KOPT-K1 (cell line): ENCODE data around the gene RAB11FIP3.
"Not testable (repeated sequence)": the region's sequence is repeated elsewhere in the genome, so short reads cannot be mapped to it uniquely, and the experiment has no call there.

Experiments
- H3K27ac ChIP-seq: fragments of 200-600 bp; sonication (generic); 2 replicates; pipeline ENCODE4 v1.5.1; 2016; ENCODE audit warnings: antibody characterized with exemption, mild to moderate bottlenecking, low read depth, low read length; ENCODE audit not compliant: poor library complexity, severe bottlenecking
- H3K36me3 ChIP-seq: fragments of 200-600 bp; sonication (generic); 2 replicates; pipeline ENCODE4 v1.5.1; 2017; ENCODE audit warnings: antibody characterized with exemption, mild to moderate bottlenecking, low read length, moderate library complexity; ENCODE audit not compliant: insufficient read depth
- H3K9me3 ChIP-seq: fragments of 200-600 bp; sonication (generic); 2 replicates; pipeline ENCODE4 v1.5.1; 2017; ENCODE audit warnings: antibody characterized with exemption, low read length, mild to moderate bottlenecking; ENCODE audit not compliant: insufficient read depth, poor library complexity, severe bottlenecking

RAB11FIP3 gene

GRCh38 chr16:457732-458400, 32.4 kb downstream of the RAB11FIP3 start:
- H3K36me3 ChIP-seq = peaks cover 6% of the 10 kb centered on the region; the same call in 1 of the 2 replicates
- H3K9me3 ChIP-seq = no peaks in the 10 kb centered on the region
- no peak overlapping the region for H3K27ac ChIP-seq

GRCh38 chr16:459761-460160, 34.3 kb downstream of the RAB11FIP3 start:
- Histone ChIP-seq H3K36me3 (peaks cover 17% of the 10 kb centered on the region; the same call in 1 of the 2 replicates), H3K9me3 (no peaks in the 10 kb centered on the region), H3K27ac (no peak overlapping the region)

- Histone ChIP-seq H3K9me3 (no peaks in the 10 kb centered on the region), H3K36me3 (peaks cover 17% of the 10 kb centered on the region; the same call in 1 of the 2 replicates), H3K27ac (no peak overlapping the region)
Measured at GRCh38 chr16:460787-461186, 35.3 kb downstream of the RAB11FIP3 start.

GRCh38 chr16:463071-463470, 37.6 kb downstream of the RAB11FIP3 start:
- H3K27ac ChIP-seq = no peak overlapping the region
- H3K36me3 ChIP-seq = peaks cover 17% of the 10 kb centered on the region; the same call in 1 of the 2 replicates
- H3K9me3 ChIP-seq = no peaks in the 10 kb centered on the region

- H3K36me3 ChIP-seq = peaks cover 24% of the 10 kb centered on the region; the same call in 1 of the 2 replicates
- H3K9me3 ChIP-seq = no peaks in the 10 kb centered on the region
- no peak overlapping the region for H3K27ac ChIP-seq
Measured at GRCh38 chr16:466651-467050, 41.2 kb downstream of the RAB11FIP3 start.

GRCh38 chr16:467249-467871, 41.9 kb downstream of the RAB11FIP3 start:
- peaks cover 23% of the 10 kb centered on the region; the same call in 1 of the 2 replicates for H3K36me3 ChIP-seq
- not testable (repeated sequence) for H3K9me3 ChIP-seq, H3K27ac ChIP-seq

- Histone ChIP-seq H3K27ac (no peak overlapping the region), H3K36me3 (peaks cover 14% of the 10 kb centered on the region; the same call in 1 of the 2 replicates), H3K9me3 (no peaks in the 10 kb centered on the region)
Measured at GRCh38 chr16:468068-468821, 42.8 kb downstream of the RAB11FIP3 start.

- H3K27ac ChIP-seq, H3K9me3 ChIP-seq: not testable (repeated sequence)
- H3K36me3 ChIP-seq = peaks cover 19% of the 10 kb centered on the region; the same call in 1 of the 2 replicates
Measured at GRCh38 chr16:469459-469858, 44.0 kb downstream of the RAB11FIP3 start.

GRCh38 chr16:470418-470817, 45.0 kb downstream of the RAB11FIP3 start:
- Histone ChIP-seq H3K9me3 (no peaks in the 10 kb centered on the region), H3K27ac (no peak overlapping the region), H3K36me3 (peaks cover 21% of the 10 kb centered on the region; the same call in 1 of the 2 replicates)

GRCh38 chr16:471353-472198, 46.1 kb downstream of the RAB11FIP3 start:
- H3K36me3 ChIP-seq = peaks cover 24% of the 10 kb centered on the region; the same call in 1 of the 2 replicates
- H3K27ac ChIP-seq = no peak overlapping the region
- no peaks in the 10 kb centered on the region for H3K9me3 ChIP-seq

- Histone ChIP-seq H3K36me3 (peaks cover 24% of the 10 kb centered on the region; the same call in 1 of the 2 replicates), H3K27ac (no peak overlapping the region), H3K9me3 (no peaks in the 10 kb centered on the region)
Measured at GRCh38 chr16:472199-472504, 46.7 kb downstream of the RAB11FIP3 start.

GRCh38 chr16:473046-474043, 47.9 kb downstream of the RAB11FIP3 start:
- Histone ChIP-seq H3K36me3 (peaks cover 24% of the 10 kb centered on the region; the same call in 1 of the 2 replicates), H3K27ac (no peak overlapping the region), H3K9me3 (no peaks in the 10 kb centered on the region)

- Histone ChIP-seq H3K9me3 (no peaks in the 10 kb centered on the region), H3K27ac (no peak overlapping the region), H3K36me3 (peaks cover 24% of the 10 kb centered on the region; the same call in 1 of the 2 replicates)
Measured at GRCh38 chr16:474420-475122, 49.1 kb downstream of the RAB11FIP3 start.
